NCI-H2196 treated with DMSO at 0.1 percent for 48 hours (cell line): ENCODE measurements around the gene STPG1.

Source experiments
- DNase-seq: peaks from one replicate; lab custom pipeline; 2025; ENCODE audit not compliant: unreplicated experiment; lab: John Stamatoyannopoulos, UW

STPG1 gene

GRCh38 chr1:24319312-24319863 is 94.2 kb downstream of the STPG1 start, which contains the start of gene GRHL3:
Gene GRHL3 (plus strand): TSS chr1:24319357. CDS start chr1:24319552, 195 bp downstream.
- peak; percentile 43 for DNase-seq

GRCh38 chr1:24318615-24319311 is 94.8 kb downstream of the STPG1 start:
- no peak for DNase-seq

GRCh38 chr1:24317956-24318614 is 95.5 kb downstream of the STPG1 start:
- DNase-seq = no peak

GRCh38 chr1:24317081-24317480 is 96.5 kb downstream of the STPG1 start:
- DNase-seq = no peak

- DNase-seq = no peak
These were observed 96.9 kb downstream of the STPG1 start for GRCh38 chr1:24316645-24317044.

DNA sequence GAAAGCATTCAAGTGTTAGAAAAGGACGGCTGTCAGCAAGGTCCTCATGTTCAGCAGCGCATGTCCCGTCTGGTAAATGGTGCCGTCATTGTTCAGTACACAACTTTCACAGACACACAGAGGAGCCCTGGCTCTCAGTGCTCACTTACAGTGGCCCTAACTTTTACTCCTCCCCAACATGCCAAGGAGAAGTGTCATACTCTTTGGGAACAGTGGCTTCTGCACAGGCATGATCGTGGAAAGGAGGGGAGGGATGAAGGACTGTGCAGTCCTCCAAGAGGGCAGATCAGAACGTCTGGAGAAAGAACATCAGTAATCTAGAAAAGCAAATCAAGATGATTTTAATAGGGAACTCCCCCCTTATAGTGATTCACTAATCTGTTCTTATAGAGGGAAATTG is 98.2 kb downstream of the STPG1 start:
- no peak for DNase-seq

DNA sequence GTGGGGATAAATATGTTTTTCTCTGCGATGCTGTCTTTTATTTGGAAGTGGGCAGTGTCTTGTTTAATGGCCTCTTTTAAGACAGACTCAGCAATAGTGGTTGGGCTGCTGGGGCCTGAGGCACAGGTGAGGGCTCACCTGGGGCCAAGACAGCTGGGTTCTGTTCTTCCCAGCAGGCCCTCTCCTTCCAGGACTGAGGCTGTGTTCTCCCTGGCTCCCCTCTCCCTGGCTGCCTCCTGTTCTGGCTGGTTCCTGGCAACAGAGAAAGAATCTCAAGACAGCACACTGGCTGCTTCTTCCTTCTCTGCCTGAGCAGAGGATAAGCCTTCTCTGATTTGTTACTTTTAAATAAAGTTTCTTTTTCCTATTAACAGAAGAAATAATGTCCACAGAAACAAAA is 101.8 kb downstream of the STPG1 start:
- DNase-seq = no peak

GRCh38 chr1:24311234-24311633 is 102.3 kb downstream of the STPG1 start:
- DNase-seq = no peak

- no peak for DNase-seq
These were observed 103.7 kb downstream of the STPG1 start for GRCh38 chr1:24309762-24310485.

GRCh38 chr1:24308365-24309015 is 105.1 kb downstream of the STPG1 start:
- DNase-seq = no peak
